Activated naive CD4-positive, alpha-beta T cell (primary cell): Measurements from ENCODE around the gene ZNF525.
"Not testable (repeated sequence)": the region's sequence is repeated elsewhere in the genome, so short reads cannot be mapped to it uniquely, and the experiment has no call there.

ENCODE experiments used
- DNase-seq, 4 experiments: peaks; one replicate each; lab custom pipeline; 2025; lab: John Stamatoyannopoulos, UW

The ZNF525 gene

DNA sequence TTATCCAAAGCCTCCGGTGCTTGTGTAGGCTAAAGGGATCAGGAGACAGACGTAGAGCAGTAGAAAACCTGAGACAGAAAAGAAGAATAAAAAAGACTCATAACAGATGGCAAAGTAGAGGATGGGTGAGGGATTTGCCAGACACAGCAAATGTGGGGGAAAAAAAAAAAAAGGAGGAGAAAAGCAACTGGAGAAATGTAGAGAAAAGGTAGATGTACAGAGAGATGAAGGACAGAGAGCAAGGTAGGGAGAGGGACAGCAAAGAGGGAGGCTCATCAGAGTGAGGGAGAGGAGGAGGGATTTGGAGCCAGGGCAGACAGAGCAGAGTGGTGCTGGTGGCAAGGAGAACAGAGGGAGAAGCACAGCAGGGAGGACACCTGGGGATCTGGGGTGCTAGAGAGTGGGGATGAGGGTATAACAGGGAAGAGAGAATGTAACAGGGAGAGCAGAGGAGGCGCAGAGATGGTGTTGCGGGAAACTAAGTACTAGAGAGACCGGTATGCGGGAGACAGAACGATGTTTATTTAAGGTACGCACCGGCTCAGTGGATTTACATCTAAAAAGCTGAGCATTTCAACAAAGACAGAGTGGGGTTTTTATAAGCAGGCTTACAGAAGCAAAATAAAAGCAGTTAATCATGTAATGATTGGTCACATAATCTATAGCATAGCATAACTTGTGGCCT is 30.5 kb downstream of the ZNF525 start:
- not testable (repeated sequence) for DNase-seq

DNA sequence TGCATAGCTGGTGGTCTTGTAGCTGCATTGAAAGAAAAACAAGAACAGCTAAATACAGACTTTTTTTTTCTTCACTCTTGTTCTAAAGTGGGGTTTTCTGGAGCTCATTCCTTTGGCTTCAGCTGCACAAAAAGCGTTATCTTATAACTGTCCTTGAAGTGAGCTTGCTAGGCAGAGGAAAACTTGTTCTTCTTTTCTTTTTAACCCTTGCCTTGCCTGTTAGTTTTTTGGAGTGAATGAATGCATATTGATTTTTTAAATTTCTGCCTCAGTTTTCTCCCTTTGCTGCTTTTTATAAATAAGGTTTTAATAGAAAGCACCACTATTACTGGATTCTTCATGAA is 31.0 kb downstream of the ZNF525 start:
- no peak for DNase-seq

- DNase-seq: not testable (repeated sequence)
These were observed 32.4 kb downstream of the ZNF525 start for GRCh38 chr19:53397918-53398317.

DNA sequence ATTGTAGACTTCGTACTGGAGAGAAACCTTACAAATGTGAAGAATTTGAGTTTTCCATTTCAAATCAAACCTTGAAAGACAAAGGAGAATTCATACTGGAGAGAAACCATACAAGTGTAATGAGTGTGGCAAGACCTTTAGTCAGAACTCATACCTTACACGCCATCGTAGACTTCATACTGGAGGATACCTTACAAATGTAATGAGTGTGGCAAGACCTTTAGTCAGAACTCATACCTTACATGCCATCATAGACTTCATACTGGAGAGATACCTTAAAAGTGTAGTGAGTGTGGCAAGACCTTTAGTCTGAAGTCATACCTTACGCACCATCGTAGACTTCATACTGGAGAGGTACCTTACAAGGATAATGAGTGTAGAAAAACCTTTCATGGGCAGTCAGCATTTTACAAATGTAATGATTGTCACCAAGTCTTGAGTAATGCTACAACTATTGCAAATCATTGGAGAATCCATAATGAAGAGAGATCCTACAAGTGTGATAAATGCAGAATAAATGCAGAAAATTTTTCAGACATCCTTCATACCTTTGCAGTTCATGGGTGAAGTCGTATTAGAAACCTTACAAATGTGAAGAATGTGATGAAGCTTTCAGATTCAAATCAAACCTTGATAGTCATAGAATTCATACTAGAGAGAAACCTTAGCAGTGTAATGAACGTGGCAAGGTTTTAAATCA is 44.1 kb downstream of the ZNF525 start:
- no peak for DNase-seq

- not testable (repeated sequence) for DNase-seq
These were observed 55.2 kb downstream of the ZNF525 start for GRCh38 chr19:53420520-53421315.

GRCh38 chr19:53422551-53422950 is 57.0 kb downstream of the ZNF525 start:
- DNase-seq: no peak

- not testable (repeated sequence) for DNase-seq
These were observed 57.6 kb downstream of the ZNF525 start for GRCh38 chr19:53423074-53423473.

GRCh38 chr19:53423680-53424079 is 58.2 kb downstream of the ZNF525 start:
- not testable (repeated sequence) for DNase-seq

- peak; percentile 12 to 43 (median 26) for DNase-seq
These were observed 59.6 kb downstream of the ZNF525 start for GRCh38 chr19:53424968-53425597.

DNA sequence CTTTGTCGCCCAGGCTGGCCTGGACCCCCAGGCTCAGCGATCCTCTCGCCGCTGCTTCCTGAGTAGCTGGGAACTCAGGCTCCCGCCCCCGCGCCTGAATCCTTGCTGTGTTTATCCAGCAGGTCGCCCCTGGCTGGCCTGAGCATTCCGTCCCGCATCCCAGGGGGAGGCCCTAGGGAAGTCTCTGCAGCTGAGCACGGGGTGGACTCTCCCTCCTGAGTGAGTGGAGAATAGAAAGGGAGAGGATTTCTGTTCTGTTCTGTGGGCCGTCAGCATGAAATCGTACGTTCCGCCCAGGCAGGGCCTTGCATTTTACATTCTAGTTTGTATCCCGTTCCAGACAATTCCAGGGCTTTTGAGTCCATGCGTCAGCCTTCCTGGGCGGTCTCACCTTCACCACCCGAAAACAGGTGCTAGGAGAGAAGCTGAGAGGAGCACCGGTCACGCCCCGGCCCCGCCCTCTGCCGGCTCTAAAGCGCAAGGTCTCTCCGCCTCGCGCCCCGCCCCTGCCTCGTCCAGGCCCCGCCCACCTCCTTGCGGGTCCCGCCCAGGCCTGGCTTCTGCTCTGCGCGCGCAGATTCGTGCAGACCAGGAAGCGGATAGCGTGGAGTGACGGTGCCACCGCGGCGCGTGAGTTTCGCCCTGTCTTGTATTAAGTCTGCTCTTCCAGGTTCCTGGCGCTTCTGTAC is 66.0 kb downstream of the ZNF525 start, which contains the start of gene ZNF761:
Gene ZNF761 (plus strand): TSS at position 586 of the 689 bp plus-strand sequence. CDS start 15,285 bp downstream, outside the sequence.
- peak; percentile 91 to 99 (median 98) for DNase-seq

DNA sequence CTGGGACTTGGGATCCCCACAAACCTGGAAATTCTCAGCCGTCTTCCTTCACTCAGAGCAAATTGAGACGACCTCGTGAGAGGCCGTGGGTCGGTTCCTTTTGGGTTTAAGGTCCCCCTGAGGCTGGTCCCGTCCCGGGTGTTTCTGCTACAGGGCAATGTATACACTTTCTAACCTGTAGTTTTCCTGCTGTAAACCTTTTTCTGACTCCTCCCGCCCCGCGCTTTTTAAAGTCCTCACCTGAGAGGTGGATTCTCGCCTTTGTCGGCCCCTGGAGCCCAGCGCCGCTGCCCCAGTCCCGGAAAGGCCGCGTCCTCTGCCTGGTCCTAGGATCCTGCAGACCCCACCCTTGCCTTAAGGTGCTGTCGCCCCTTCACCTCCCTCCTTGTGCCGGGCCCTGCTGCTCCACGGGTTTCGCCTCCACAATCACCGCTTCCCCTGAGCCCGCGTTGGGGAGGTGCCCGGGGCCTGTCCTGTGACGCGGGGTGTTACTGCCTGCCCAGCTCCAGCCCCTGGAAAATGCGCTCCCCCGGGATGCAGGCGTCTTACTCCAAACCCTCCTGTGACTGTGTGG is 66.7 kb downstream of the ZNF525 start:
- no peak for DNase-seq
